Stimulated activated naive CD8-positive, alpha-beta T cell treated with anti-CD3 and anti-CD28 coated beads, Interleukin-15, Interleukin-2, amounts not matched to agents 100 U/mL and 50 U/mL, for 24 hours (primary cell): ENCODE measurements around the gene OR1S2.
"Not testable (repeated sequence)": the region's sequence is repeated elsewhere in the genome, so short reads cannot be mapped to it uniquely, and the experiment has no call there.

Source experiments
- ATAC-seq: fragments of 150-1000 bp; cut with Tn5 transposase; one replicate; pipeline ENCODE4 v1.10.0; 2021
- DNase-seq: peaks from one replicate; pipeline ENCODE4 v3.0.0; 2021

The OR1S2 gene, protein sequence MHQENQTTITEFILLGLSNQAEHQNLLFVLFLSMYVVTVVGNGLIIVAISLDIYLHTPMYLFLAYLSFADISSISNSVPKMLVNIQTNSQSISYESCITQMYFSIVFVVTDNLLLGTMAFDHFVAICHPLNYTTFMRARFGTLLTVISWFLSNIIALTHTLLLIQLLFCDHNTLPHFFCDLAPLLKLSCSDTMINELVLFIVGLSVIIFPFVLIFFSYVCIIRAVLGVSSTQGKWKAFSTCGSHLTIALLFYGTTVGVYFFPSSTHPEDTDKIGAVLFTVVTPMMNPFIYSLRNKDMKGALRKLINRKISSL

DNA sequence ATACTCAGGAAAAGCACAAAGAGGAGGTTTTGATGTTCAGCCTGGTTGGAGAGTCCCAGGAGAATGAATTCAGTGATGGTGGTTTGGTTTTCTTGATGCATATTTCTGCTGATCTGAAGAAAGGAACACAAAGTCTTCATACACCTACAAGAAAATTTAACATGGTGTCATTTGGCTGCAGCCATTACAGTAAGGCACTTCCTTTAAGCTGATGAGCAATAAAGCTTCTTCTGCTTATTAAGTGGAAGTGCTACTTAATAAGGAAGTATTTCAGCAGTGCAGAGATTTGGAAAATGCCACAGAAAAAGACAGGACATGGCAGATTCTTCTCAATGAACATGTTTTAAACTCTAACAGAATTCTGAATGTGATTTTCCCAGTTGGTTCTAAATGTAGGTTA lies at the start of gene OR1S2:
Gene OR1S2, minus strand, starts transcription at position 101 of the 400 bp plus-strand sequence. Its CDS starts 0 bp downstream, at position 101.
- ATAC-seq (no peak), DNase-seq (no peak)

DNA sequence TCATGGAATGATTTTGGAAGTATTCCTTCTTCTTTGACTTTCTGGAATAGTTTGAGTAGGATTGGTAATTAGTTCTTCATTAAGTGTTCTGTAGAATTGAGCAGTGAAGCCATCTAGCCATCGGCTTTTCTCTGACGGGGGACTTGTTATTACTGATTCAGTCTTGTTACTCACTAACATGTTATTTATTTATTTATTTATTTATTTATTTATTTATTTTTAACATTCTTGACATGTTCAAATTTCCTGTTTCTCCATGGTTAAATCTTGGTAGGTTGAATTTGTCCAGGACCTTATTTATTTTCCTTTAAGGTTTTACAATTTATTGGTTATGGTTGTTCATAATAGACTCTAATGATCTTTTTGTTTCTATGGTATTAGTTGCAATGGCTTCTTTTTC lies 40.0 kb upstream of the OR1S2 start:
- ATAC-seq, result no peak
- DNase-seq, result no peak

DNA sequence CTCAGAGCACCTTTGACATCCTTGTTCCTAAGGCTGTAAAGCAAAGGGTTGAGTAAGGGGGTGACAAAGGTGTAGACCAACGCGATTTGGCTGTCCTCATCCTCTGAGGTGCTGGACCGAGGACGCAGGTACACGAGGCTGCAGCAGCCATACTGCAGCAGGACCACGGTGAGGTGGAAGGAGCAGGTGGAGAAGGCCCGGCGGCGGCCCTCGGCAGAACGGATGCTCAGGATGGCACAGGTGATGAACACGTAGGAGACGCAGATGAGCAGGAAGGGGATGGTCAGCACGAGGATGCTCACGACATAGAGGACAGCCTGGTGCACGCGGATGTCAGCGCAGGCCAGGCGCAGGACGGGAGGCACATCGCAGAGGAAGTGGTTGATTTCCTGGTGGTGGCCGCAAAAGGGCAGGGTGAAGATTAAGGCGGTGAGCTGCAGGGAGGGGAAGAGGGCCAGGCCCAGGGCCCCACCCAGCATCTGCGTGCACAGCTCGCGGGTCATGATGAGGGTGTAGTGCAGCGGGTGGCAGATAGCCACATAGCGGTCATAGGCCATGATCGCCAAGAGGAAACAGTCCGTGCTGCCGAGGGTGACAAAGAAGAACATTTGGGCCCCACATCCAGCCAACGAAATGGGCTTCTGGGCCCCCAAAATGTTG lies 24.1 kb upstream of the OR1S2 start:
- DNase-seq (no peak), ATAC-seq (no peak)

DNA sequence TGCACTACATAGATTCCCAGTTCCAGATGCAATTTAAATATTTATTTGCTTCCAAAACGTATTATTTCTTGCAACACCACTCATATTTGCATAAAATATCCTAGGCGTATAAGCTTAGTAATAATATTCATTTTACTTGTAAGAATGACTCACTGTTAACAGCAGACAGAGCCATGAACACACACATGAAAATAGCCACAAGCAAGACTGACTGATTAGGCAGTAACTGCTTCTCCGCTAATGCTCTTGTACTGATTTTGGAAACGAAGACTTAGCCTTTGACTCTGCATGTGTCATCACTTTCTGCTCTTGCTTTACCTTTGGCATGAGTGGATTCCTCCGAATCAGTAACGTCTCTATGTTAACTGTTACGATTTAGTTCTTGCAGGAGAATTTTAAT lies 18.8 kb upstream of the OR1S2 start:
- DNase-seq (no peak), ATAC-seq (no peak)

DNA sequence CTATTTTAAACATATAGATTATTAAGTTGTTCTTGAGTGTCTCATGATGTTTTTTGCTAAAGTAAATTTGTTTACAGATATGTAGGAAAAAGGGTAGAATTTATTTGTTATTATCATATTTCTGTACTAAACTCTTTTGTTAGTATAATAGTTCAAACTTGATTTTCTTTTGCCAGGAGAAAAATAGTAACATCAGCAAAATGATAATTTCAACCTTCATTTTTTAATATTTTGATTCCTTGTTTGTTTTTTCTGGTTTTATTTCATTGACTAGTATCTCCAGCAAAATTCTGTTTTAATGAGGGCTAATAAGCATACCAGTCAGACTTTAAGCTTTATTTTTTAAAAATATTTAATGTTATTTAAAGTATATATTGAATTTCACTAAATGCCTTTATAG lies 12.5 kb upstream of the OR1S2 start:
- ATAC-seq, result no peak
- no peak for DNase-seq

DNA sequence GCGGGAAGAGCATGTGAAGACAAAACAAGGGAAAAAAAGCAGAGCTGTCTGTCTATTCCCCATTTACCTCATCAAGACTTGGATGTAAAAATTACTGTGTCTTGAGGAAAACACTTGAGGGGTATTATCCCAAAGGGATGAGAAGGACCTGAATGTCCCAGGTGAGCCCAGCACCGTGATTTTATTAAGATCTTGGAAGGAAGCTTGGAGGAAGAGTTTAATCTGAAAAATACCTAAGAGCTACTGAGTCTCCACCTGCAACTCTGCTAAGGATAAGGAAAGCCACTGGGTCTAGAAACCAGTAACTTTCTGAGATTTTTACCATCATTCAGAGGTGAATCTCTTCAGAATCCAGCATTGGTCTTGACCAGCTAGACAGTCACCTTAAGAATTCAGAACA lies 8.5 kb upstream of the OR1S2 start, which contains the start of gene OR1S1:
Gene OR1S1, plus strand, starts transcription at position 301 of the 400 bp plus-strand sequence.
- DNase-seq, ATAC-seq: not testable (repeated sequence)

DNA sequence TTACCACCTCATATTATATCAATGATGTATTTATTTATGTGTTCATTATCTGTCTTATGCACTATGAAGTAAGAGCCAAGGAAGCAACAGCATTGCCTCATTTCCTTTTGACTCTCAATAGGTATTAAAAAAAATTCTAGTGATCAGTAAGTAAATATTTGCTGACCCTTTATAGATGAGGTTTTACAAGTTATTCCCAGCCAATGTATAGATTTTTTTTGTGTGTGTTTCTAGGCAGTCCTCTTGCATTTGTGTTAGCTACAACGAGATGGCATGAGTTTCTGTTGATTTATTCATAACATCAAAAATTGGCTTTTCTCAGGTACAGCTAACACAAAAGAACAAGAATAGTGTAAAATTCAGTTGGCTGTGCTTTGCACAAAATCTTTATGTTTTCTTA lies 4.7 kb downstream of the OR1S2 start:
- DNase-seq, result no peak
- no peak for ATAC-seq

DNA sequence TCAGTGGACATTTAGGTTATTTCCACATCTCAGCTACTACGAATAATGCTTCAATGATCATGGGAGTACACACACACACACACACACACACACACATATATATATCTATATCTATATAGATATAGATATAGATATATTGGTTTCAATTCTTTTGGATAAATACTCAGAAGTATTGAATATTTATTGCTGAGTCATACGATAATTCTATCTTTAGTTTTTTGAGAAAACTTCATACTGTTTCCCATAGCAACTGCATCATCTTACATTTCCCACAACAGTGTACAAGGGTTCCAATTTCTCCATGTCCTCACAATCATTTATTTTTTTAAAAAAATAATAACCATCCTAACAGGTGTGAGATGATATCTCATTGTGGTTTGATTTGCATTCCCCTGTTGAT lies 8.0 kb downstream of the OR1S2 start:
- DNase-seq (no peak), ATAC-seq (no peak)

DNA sequence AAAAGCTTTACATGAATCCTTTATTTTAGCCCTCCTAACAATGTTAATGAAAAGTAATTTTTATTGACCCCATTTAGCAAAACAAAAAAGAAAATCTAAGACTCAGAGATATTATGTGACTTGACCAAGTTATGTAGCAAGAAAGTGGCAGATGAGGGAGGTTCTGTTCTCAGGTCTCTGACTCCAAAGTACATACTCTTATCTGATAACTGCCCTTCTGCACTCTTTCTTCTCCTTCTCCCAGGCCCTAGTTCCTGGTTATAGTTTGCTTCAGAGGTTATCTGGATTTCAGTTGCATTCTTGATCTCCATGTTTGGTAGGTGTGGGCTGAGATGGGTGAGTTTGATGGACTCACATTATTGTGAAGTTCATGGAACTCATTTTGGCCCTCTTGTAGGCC lies 10.6 kb downstream of the OR1S2 start:
- DNase-seq (no peak), ATAC-seq (no peak)

DNA sequence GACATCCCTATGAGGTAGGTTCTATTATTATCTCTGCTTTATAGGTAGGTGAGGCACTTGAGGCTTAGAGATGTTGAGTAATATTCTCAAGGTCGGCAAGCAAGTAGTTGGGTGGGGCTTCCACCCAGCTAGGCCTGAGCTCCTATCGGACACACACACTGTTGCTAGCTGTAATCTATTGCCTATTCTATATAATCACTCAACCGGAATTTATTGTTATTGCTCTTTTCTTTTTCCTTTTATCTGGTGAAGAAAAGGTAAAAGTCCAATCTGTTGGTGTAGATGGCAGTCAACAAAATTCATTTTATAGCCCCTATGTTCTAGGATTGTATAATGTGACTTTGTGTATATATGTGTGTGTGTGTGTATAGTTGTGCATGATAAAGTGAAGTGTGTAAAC lies 11.7 kb downstream of the OR1S2 start:
- DNase-seq, result no peak
- no peak for ATAC-seq

DNA sequence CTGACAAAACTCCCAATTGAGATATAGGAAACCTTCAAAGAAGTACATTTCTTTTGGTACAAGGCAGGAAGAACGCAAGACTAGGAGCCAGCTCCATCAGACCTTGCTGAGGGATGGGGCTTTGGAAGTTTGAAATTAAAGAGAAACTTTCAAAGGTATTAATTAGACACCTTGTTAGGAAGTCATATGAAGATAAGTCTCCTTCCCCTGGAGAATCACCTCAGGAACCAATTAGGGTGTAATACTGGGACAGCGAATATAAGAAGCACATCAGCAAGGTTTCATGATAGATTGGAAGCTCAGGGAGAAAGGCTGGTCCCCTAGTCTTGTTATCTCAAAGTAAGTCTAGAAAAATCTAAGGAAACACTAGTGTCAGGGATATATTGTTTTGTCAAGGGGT lies 15.2 kb downstream of the OR1S2 start, which contains the start of gene OR9Q2:
Gene OR9Q2, plus strand, starts transcription at position 301 of the 400 bp plus-strand sequence. CDS start 1,421 bp downstream, outside the sequence.
- no peak for ATAC-seq
- no peak for DNase-seq

DNA sequence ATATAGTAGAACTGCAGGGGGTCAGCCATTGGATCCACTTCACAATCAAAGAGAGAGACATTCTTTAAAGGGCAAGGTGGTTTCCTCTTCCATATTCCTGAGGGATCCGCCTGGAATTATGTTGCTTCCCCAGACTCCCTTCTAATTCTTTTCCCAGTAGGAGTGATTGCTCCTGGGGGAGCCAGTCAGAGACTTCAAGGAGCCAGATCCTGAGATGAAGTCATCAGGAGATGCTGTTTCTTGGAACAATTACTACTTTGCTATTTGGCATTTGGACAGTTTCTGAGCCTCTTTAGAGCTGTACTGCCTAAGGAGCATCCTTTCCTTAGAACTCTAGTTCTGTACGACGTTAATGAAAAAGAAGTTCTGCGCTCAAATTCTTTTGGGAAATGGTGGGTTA lies 17.0 kb downstream of the OR1S2 start:
- ATAC-seq, result no peak
- DNase-seq, result no peak

DNA sequence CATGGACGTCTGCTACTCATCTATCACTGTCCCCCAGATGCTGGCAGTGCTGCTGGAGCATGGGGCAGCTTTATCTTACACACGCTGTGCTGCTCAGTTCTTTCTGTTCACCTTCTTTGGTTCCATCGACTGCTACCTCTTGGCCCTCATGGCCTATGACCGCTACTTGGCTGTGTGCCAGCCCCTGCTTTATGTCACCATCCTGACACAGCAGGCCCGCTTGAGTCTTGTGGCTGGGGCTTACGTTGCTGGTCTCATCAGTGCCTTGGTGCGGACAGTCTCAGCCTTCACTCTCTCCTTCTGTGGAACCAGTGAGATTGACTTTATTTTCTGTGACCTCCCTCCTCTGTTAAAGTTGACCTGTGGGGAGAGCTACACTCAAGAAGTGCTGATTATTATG lies 24.3 kb downstream of the OR1S2 start:
- DNase-seq, result no peak

DNA sequence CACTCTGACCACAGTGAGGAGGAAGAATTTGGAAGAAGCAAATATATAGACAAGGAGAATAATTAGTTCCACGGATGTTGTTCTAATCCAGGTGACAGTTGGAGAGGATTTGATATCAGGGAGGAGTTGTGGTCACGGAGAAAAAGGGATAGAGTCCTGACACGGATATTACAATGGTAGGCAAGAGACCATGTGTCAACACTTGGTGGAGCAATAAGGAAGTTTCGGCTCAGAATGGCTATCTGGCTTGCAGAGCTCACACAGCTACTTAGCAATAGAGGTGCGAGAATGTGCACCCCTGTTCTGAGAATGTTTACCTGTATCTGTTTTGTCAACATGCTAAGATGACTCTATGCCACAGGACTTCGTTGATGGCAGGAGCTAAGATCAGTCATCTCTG lies 25.5 kb downstream of the OR1S2 start:
- DNase-seq (no peak), ATAC-seq (no peak)

More for the DNA sequence above, 24.3 kb downstream of the OR1S2 start:
- ATAC-seq, result no peak

DNA sequence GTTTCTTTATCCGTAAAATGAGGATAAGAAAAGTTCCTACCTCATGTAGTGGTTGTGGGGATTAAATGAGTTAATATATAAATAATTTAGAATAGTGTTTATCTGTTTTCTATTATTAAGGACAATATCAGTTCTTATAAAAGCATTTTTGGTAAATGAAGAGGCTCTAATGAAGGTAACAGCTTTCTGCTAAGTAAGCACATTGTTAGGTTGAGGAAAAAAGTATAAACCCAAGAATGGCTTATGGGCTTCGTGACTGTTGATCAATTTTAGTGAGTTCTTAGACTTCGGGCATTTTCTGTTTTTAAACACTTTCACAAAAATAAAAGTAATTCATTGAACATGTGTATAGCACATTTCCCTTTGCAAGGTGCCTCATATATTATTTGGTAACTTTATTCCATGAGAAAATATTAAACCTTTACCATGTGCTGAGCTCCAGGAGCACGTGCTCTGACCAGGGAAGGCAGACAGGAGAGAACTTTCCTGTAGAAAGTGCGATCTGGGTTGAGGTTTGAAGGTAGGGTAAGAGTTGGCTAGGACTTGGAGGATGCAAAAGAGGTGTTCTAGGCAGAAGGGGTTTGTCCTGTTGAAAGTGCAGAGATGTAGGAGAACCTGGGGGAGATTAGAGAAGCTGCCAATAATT lies 26.4 kb downstream of the OR1S2 start:
- ATAC-seq, result no peak
- DNase-seq, result no peak

DNA sequence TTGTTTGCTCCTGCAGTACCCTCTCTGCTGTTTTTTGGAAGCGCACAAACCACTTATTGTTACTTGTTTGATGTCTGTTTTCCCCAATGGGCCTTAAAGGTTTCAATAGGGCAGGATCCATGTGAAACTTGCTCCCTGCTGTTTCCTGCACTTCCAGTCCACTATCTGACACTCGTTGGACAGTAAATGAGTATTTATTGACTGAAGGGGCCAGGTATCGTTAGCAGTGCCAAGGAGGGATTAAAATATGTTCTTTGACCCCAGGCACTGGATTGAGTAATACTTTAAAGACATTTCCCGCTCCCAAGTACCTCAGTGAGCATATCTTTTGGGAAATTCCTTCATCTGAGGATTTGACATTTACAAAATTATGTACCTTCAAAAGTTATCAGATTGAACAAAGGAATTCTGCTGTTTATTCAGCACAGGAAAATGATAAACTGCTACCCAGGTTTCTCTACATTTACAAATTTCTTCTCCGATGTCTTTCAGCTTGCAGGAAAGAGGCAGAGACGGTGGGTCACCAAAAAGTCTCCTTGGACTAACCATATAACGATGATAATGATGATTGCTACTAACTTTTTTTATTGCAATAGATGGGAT lies 38.3 kb downstream of the OR1S2 start:
- DNase-seq (no peak), ATAC-seq (no peak)

DNA sequence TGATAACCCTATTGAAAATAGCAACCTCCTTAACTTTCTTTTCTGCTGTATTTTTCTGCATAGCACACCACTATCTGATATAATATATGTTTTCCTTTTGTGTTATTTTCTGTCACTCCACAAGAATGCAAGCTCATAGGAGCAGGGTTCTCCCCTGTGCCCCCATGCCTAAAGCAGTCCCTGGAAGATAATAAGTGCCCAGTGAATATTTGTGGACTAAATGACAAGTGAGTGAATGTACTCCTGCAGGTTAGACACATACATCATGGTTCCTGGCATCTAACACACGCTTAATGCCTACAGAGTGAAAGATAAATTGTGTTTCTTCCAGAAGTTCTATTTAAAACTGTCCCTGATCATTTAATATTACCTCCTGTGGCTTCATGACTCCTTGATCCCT lies 39.0 kb downstream of the OR1S2 start:
- ATAC-seq (no peak), DNase-seq (no peak)

DNA sequence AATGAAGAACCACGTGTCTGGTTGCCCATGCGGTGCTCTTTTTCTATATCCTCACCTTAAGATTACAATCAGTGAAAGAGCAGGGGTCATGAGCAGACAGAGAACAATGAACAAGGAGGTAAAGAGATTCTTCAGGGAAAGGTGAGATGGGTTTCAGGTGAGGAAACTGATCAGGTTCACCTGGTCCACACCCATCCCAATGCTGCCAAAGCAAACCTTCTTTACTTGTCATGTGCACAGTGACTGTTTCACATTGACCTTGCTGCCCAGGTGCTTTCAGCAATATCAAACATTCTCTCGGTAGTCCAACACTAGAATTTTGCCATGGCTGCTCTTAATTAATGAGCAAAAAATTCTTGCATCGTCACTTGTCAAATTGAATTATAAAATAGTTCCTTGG lies 39.6 kb downstream of the OR1S2 start:
- ATAC-seq (no peak), DNase-seq (no peak)
